Mesenchymal stem cell (in vitro differentiated cells and primary cell): ENCODE measurements around the gene SYNGR4.
"Not testable (repeated sequence)": the region's sequence is repeated elsewhere in the genome, so short reads cannot be mapped to it uniquely, and the experiment has no call there.

Source experiments
- DNase-seq: peaks from one replicate; pipeline ENCODE4 v3.0.0-alpha.2; 2013
- H2AFZ ChIP-seq: one replicate; pipeline ENCODE4 v1.6.1; 2013; ENCODE audit warnings: low read depth, mild to moderate bottlenecking, control low read depth, inconsistent platforms, low read length, moderate library complexity
- H2AK5ac ChIP-seq: 2 replicates; pipeline ENCODE4 v1.6.1; 2013; ENCODE audit warnings: low read length, moderate library complexity, mild to moderate bottlenecking, inconsistent platforms; ENCODE audit not compliant: severe bottlenecking
- H2BK120ac ChIP-seq: one replicate; pipeline ENCODE4 v1.6.1; 2013; ENCODE audit warnings: low read depth, mild to moderate bottlenecking, inconsistent platforms, low read length, moderate library complexity
- H2BK12ac ChIP-seq, 2 experiments: one replicate each; pipeline ENCODE4 v1.6.1; 2013; ENCODE audit warnings: inconsistent platforms in 2 of 2, low read length in 2 of 2, mild to moderate bottlenecking in 2 of 2, moderate library complexity in 2 of 2, control low read depth in 1 of 2
- H2BK15ac ChIP-seq: one replicate; pipeline ENCODE4 v1.6.1; 2013; ENCODE audit warnings: mild to moderate bottlenecking, low read depth, inconsistent platforms; ENCODE audit not compliant: poor library complexity, severe bottlenecking
- H2BK5ac ChIP-seq: 2 replicates; pipeline ENCODE4 v1.6.1; 2013; ENCODE audit warnings: low read depth, mild to moderate bottlenecking, low read length, control low read depth, inconsistent platforms; ENCODE audit not compliant: poor library complexity, severe bottlenecking
- H3K14ac ChIP-seq, 2 experiments: one replicate each; pipeline ENCODE4 v1.6.1; 2013; ENCODE audit warnings: inconsistent platforms in 2 of 2, low read length in 2 of 2, control low read depth in 1 of 2, mild to moderate bottlenecking in 1 of 2, moderate library complexity in 1 of 2
- H3K18ac ChIP-seq, 2 experiments: one replicate each; pipeline ENCODE4 v1.6.1; 2013; ENCODE audit warnings: inconsistent platforms in 2 of 2, low read length in 2 of 2, control low read depth in 1 of 2, low read depth in 1 of 2, mild to moderate bottlenecking in 1 of 2
- H3K23ac ChIP-seq, 2 experiments: one replicate each; pipeline ENCODE4 v1.6.1; 2013; ENCODE audit warnings: inconsistent platforms in 2 of 2, low read length in 2 of 2, mild to moderate bottlenecking in 2 of 2, moderate library complexity in 2 of 2, control low read depth in 1 of 2
- H3K27ac ChIP-seq: 2 replicates; pipeline ENCODE4 v1.5.1; 2013; ENCODE audit warnings: mild to moderate bottlenecking, moderate library complexity, low read length, control low read depth, inconsistent platforms; ENCODE audit not compliant: poor library complexity, severe bottlenecking
- H3K27me3 ChIP-seq, 2 experiments: 2 replicates each; pipeline versions ENCODE4 v1.6.1 to v1.7.0; 2013; ENCODE audit warnings: low read length in 2 of 2, mild to moderate bottlenecking in 2 of 2, moderate library complexity in 2 of 2, control low read depth in 1 of 2, inconsistent platforms in 1 of 2; ENCODE audit not compliant: control insufficient read depth in 1 of 2, insufficient read depth in 1 of 2
- H3K36me3 ChIP-seq, 2 experiments: 2 replicates each; pipeline versions ENCODE4 v1.6.1 to v1.7.0; 2013; ENCODE audit warnings: low read length in 2 of 2, control low read depth in 1 of 2, inconsistent platforms in 1 of 2, low read depth in 1 of 2, mild to moderate bottlenecking in 1 of 2; ENCODE audit not compliant: insufficient read depth in 2 of 2, control insufficient read depth in 1 of 2
- H3K4ac ChIP-seq, 2 experiments: one replicate each; pipeline ENCODE4 v1.6.1; 2013; ENCODE audit warnings: inconsistent platforms in 2 of 2, low read length in 2 of 2, mild to moderate bottlenecking in 2 of 2, moderate library complexity in 2 of 2, control low read depth in 1 of 2, low read depth in 1 of 2
- H3K4me1 ChIP-seq: 2 replicates; pipeline ENCODE4 v1.6.1; 2013; ENCODE audit warnings: low read depth, low read length, control low read depth; ENCODE audit not compliant: control insufficient read depth, insufficient read depth
- H3K4me2 ChIP-seq: 2 replicates; pipeline ENCODE4 v1.6.1; 2013; ENCODE audit warnings: low read length, mild to moderate bottlenecking, inconsistent platforms; ENCODE audit not compliant: poor library complexity, severe bottlenecking
- H3K4me3 ChIP-seq, 2 experiments: 2 replicates each; pipeline versions ENCODE4 v1.5.1 to v1.7.0; 2013; ENCODE audit warnings: low read length in 2 of 2, mild to moderate bottlenecking in 2 of 2, control low read depth in 1 of 2, low read depth in 1 of 2; ENCODE audit not compliant: insufficient read depth in 1 of 2
- H3K79me1 ChIP-seq: replicated peaks from 2 replicates; pipeline ENCODE4 v1.6.1; 2013; ENCODE audit warnings: mild to moderate bottlenecking, control low read depth, low read length, inconsistent platforms; ENCODE audit not compliant: poor library complexity, severe bottlenecking
- H3K9ac ChIP-seq: 2 replicates; pipeline ENCODE4 v1.7.0; 2013; ENCODE audit warnings: mild to moderate bottlenecking, low read length, moderate library complexity
- H3K9me3 ChIP-seq: 2 replicates; pipeline ENCODE4 v1.7.0; 2013; ENCODE audit warnings: mild to moderate bottlenecking, low read length; ENCODE audit not compliant: control insufficient read depth
- H4K8ac ChIP-seq: one replicate; pipeline ENCODE4 v1.6.1; 2013; ENCODE audit warnings: inconsistent platforms, mild to moderate bottlenecking, low read length, moderate library complexity
- H4K91ac ChIP-seq: one replicate; pipeline ENCODE4 v1.6.1; 2013; ENCODE audit warnings: mild to moderate bottlenecking, low read length, inconsistent platforms
- WGBS: methylation state at CpG from one replicate; pipeline ENCODE4 v1.1.7; 2013; ENCODE audit warnings: mixed read lengths; 5-methylcytosine and 5-hydroxymethylcytosine counted together

The SYNGR4 gene

GRCh38 chr19:48391100-48392005 lies 27.2 kb downstream of the SYNGR4 start, which contains the start of gene KDELR1:
Gene KDELR1, minus strand, starts transcription at chr19:48391551. Its CDS starts 193 bp downstream, at chr19:48391358.
- H3K36me3 ChIP-seq: peaks cover 24 to 31% of the 10 kb centered on the region in 2 experiments
- peak within 1 kb of the TSS; percentile 85 for H2AK5ac ChIP-seq
- peak; percentile 79 for DNase-seq
- peak within 1 kb of the TSS; percentile 77 to 96 for H3K4me3 ChIP-seq
- peak within 1 kb of the TSS; percentile 93 for H2BK120ac ChIP-seq
- H4K8ac ChIP-seq: peak within 1 kb of the TSS; percentile 83
- H3K4ac ChIP-seq: peak within 1 kb of the TSS; percentile 96 to 98
- H2AFZ ChIP-seq: peak within 1 kb of the TSS; percentile 60
- H3K23ac ChIP-seq: peak within 1 kb of the TSS in 1 of 2 experiments; percentile 57
- no peaks in the 10 kb centered on the region for H3K9me3 ChIP-seq
- H3K4me2 ChIP-seq: peak within 1 kb of the TSS; percentile 77
- H3K27ac ChIP-seq: peak within 1 kb of the TSS; percentile 90
- H3K27me3 ChIP-seq: peaks cover 29 to 33% of the 10 kb centered on the region in 2 experiments
- peak within 1 kb of the TSS; percentile 100 for H4K91ac ChIP-seq
- H2BK12ac ChIP-seq: peak within 1 kb of the TSS in 1 of 2 experiments; percentile 21
- peak within 1 kb of the TSS; percentile 94 to 99 for H3K14ac ChIP-seq
- peak within 1 kb of the TSS; percentile 91 for H2BK5ac ChIP-seq
- H3K18ac ChIP-seq: peak within 1 kb of the TSS; percentile 97
- H3K79me1 ChIP-seq: peaks cover 12% of the 10 kb centered on the region
- 8% methylated on average over 41 of the region's 42 CpGs for whole genome bisulfite sequencing
- H2BK15ac ChIP-seq: peak within 1 kb of the TSS; percentile 6
- H3K4me1 ChIP-seq: peaks cover 27% of the 10 kb centered on the region
- peak within 1 kb of the TSS; percentile 99 for H3K9ac ChIP-seq

GRCh38 chr19:48392006-48392344 lies 27.8 kb downstream of the SYNGR4 start:
- H3K9ac ChIP-seq: not testable (repeated sequence)

DNA sequence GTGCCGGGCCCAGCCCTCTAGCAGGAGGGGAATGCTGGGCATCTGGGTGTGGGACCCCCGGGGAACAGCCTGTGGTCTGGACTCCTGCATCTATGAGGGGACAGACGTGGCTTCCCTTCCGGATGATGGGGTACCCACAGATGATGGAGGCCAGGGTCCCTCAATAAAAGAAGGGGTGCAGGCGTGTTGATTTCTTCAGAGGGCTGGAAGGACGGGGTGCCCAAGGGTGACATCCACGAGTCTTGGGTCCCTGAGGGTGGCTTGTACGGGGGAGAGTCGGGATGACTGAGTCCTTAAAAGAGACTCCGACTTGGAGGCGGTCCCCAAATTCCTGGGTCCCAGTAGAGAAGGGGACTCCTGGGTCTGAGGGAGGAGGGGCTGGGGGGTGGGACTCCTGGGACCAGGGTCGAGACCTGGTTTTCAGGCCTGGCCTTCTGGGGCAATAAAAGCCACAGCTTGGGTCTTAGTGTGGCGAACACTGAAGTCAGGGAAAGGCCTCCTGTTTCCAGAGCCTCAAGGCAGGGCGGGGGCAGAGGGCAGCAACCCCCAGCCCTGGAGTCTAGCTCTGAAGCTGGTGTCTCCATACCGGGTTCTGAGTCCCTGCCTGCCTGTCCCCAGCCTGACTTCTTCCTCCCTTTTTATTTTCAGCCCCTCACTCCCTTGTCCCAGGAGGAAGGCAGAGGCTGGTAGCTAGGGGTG lies 28.8 kb downstream of the SYNGR4 start:
- peak overlapping the region; percentile 80 for H3K4me2 ChIP-seq
- WGBS: 73% methylated on average over 15 of the region's 15 CpGs

More at GRCh38 chr19:48392006-48392344, 27.8 kb downstream of the SYNGR4 start:
- not testable (repeated sequence) for H3K14ac ChIP-seq, H3K9me3 ChIP-seq, H3K4ac ChIP-seq, H4K8ac ChIP-seq, H2AK5ac ChIP-seq, H3K27ac ChIP-seq, DNase-seq, H3K4me3 ChIP-seq, H3K23ac ChIP-seq, H2BK15ac ChIP-seq, H2AFZ ChIP-seq, H2BK5ac ChIP-seq, H3K4me2 ChIP-seq, H3K18ac ChIP-seq, H2BK120ac ChIP-seq, H4K91ac ChIP-seq
- WGBS: 35% methylated on average over 1 of the region's 1 CpG
- H2BK12ac ChIP-seq: peak overlapping the region in 1 of 2 experiments; percentile 21
- peaks cover 31% of the 10 kb centered on the region for H3K4me1 ChIP-seq
- peaks cover 33 to 34% of the 10 kb centered on the region in 2 experiments for H3K27me3 ChIP-seq
- H3K79me1 ChIP-seq: peaks cover 10% of the 10 kb centered on the region
- H3K36me3 ChIP-seq: peaks cover 18 to 25% of the 10 kb centered on the region in 2 experiments

More for the DNA sequence above, 28.8 kb downstream of the SYNGR4 start:
- Histone ChIP-seq H2BK12ac (peak overlapping the region in 1 of 2 experiments; percentile 79), H3K79me1 (peaks cover 5% of the 10 kb centered on the region), H3K27ac (no peak overlapping the region), H2AFZ (no peak overlapping the region), H3K9ac (peak overlapping the region; percentile 54), H3K14ac (peak overlapping the region in 1 of 2 experiments; percentile 2), H3K18ac (no peak overlapping the region), H2BK120ac (peak overlapping the region; percentile 11), H3K9me3 (no peaks in the 10 kb centered on the region), H3K4me3 (peak overlapping the region; percentile 39 to 73), H3K23ac (no peak overlapping the region), H3K36me3 (peaks cover 13 to 16% of the 10 kb centered on the region in 2 experiments), H2AK5ac (no peak overlapping the region), H3K4ac (peak overlapping the region in 1 of 2 experiments; percentile 37), H2BK5ac (no peak overlapping the region), H2BK15ac (no peak overlapping the region), H3K27me3 (peaks cover 33 to 34% of the 10 kb centered on the region in 2 experiments), H4K91ac (peak overlapping the region; percentile 1), H4K8ac (peak overlapping the region; percentile 91), H3K4me1 (peaks cover 39% of the 10 kb centered on the region)
- no peak for DNase-seq
